ENCODE results near the gene NAGPA. TPM values are rescaled to one million over a fixed set of nuclear protein-coding genes. Genes with fewer than 3 reads are reported as not detected.

Gene NAGPA
- total and polyA plus RNA-seq, 10 of the 15 experiments (the other 5 are each of a cell fraction or from before 2014, with no cell fraction given): 0.03 to 11.6 (median 6.6) TPM

- H3K4me2 ChIP-seq (ENCODE audit: control insufficient read depth, insufficient read depth): no peak overlapping the region
- DNase-seq (ENCODE audit: low read depth, low spot score) (no peak), FAIRE-seq (no peak), ATAC-seq (no peak)
- no peaks in the 10 kb centered on the region for H3K36me3 ChIP-seq (ENCODE audit: control insufficient read depth in 2 of 2, insufficient read depth in 2 of 2, low read length in 1 of 2)
- H3K27ac ChIP-seq (ENCODE audit: control insufficient read depth, insufficient read depth): no peak overlapping the region
- in situ Hi-C loops (cut with MboI) (no loop called here), intact Hi-C loops (cut with micrococcal nuclease; ENCODE audit: unreplicated experiment) (no loop called here)
- ChIA-PET POLR2A (no interaction called here), SMC1A (ENCODE audit: uncharacterized antibody, unreplicated experiment) (no interaction called here), CTCF (no interaction called here), RAD21 (ENCODE audit: unreplicated experiment) (no interaction called here)
- no peaks in the 10 kb centered on the region for H4K20me1 ChIP-seq (ENCODE audit: control insufficient read depth, insufficient read depth)
- no peaks in the 10 kb centered on the region for H3K9me3 ChIP-seq (replicated peaks; ENCODE audit: control insufficient read depth, insufficient read depth, low read length)
- no peaks in the 10 kb centered on the region for H3K27me3 ChIP-seq (replicated peaks in 1 of 2; ENCODE audit: control insufficient read depth in 2 of 2, insufficient read depth in 2 of 2, low read length in 1 of 2)
- WGBS (ENCODE audit: insufficient coverage, insufficient replicate concordance, low lambda C conversion rate, missing lambda C conversion rate): 44% methylated on average over 3 of the region's 3 CpGs
- BruUV-seq (replicated peaks): no TSS peak
- no peak overlapping the region for H3K9ac ChIP-seq (ENCODE audit: control insufficient read depth, insufficient read depth, low read length)
- no peak overlapping the region for H3K4me3 ChIP-seq
- H2AFZ ChIP-seq (ENCODE audit: control insufficient read depth, low read depth, low read length): no peak overlapping the region
- no peaks in the 10 kb centered on the region for H3K4me1 ChIP-seq (ENCODE audit: control insufficient read depth, insufficient read depth, low read length)
- H3K79me2 ChIP-seq (ENCODE audit: control insufficient read depth, insufficient read depth, low read length): no peaks in the 10 kb centered on the region
- TF ChIP-seq LARP7 (IDR thresholded peaks at IDR 0.05) (no peak), RUNX3 (IDR thresholded peaks at IDR 0.05; ENCODE audit: low read length) (no peak), TCF3 (IDR thresholded peaks at IDR 0.05; ENCODE audit: borderline replicate concordance, insufficient read depth, low read depth, low read length) (no peak), ZNF622 (IDR thresholded peaks at IDR 0.05) (no peak), CBX3 (IDR thresholded peaks at IDR 0.05; ENCODE audit: borderline replicate concordance, low read depth) (no peak), TCF7 (IDR thresholded peaks at IDR 0.05; ENCODE audit: borderline replicate concordance) (no peak), ZNF592 (IDR thresholded peaks at IDR 0.05) (no peak), MXI1 (IDR thresholded peaks at IDR 0.05; ENCODE audit: low read depth, low read length) (no peak), RELA (IDR thresholded peaks at IDR 0.05; ENCODE audit: borderline replicate concordance, partially characterized antibody) (no peak), MEF2B (IDR thresholded peaks at IDR 0.05; ENCODE audit: partially characterized antibody, poor library complexity, severe bottlenecking) (no peak), EZH2 (IDR thresholded peaks at IDR 0.05; ENCODE audit: borderline replicate concordance, control insufficient read depth, low read depth, low read length) (no peak), CEBPZ (IDR thresholded peaks at IDR 0.05; ENCODE audit: low read depth, low read length) (no peak)
- TF ChIP-seq, protein P1, sequence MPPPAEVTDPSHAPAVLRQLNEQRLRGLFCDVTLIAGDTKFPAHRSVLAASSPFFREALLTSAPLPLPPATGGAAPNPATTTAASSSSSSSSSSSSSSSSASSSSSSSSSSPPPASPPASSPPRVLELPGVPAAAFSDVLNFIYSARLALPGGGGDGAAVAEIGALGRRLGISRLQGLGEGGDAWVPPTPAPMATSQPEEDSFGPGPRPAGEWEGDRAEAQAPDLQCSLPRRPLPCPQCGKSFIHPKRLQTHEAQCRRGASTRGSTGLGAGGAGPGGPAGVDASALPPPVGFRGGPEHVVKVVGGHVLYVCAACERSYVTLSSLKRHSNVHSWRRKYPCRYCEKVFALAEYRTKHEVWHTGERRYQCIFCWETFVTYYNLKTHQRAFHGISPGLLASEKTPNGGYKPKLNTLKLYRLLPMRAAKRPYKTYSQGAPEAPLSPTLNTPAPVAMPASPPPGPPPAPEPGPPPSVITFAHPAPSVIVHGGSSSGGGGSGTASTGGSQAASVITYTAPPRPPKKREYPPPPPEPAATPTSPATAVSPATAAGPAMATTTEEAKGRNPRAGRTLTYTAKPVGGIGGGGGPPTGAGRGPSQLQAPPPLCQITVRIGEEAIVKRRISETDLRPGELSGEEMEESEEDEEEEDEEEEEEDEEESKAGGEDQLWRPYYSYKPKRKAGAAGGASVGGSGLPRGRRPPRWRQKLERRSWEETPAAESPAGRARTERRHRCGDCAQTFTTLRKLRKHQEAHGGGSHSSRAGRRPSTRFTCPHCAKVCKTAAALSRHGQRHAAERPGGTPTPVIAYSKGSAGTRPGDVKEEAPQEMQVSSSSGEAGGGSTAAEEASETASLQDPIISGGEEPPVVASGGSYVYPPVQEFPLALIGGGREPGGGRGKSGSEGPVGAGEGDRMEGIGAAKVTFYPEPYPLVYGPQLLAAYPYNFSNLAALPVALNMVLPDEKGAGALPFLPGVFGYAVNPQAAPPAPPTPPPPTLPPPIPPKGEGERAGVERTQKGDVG (CRISPR knock-in tag; IDR thresholded peaks at IDR 0.05): no peak
Observed at GRCh38 chr16:5002699-5003143, 31.0 kb downstream of the NAGPA start.

Measured in GM12878 (cell line).